Naive thymus-derived CD8-positive, alpha-beta T cell (primary cell): ENCODE measurements around the gene TUBB3. TPM values are rescaled to one million over a fixed set of nuclear protein-coding genes. Genes with fewer than 3 reads are reported as not detected.

Experiments
- ATAC-seq, 2 donors: fragments of 150-1000 bp; cut with Tn5 transposase in 1 of 2; sonication (Bioruptor Pico), chemical (Tn5 transposase) in 1 of 2; 1 replicate in 1 of 2; 2 replicates in 1 of 2; pipeline ENCODE4 v1.10.0; 2021; ENCODE audit warnings: mild to moderate bottlenecking in 2 of 2, moderate library complexity in 2 of 2
- POLR2A ChIA-PET: fragments of 350-600 bp; sonication (Branson Sonifier 250); formaldehyde crosslinking; loops from one replicate; lab custom pipeline; 2021; ENCODE audit warnings: antibody characterized with exemption; lab: Charles Lee
- DNase-seq, 10 donors: peaks; one replicate each; pipeline versions ENCODE4 v3.0.0 to v3.0.0-alpha.2; 2020 to 2022
- H3K27ac Mint-ChIP-seq, 10 donors: one replicate each; pipeline ENCODE4 v1.8.0; 2020 to 2022; ENCODE audit warnings: mild to moderate bottlenecking in 10 of 10, mixed read lengths in 10 of 10, moderate library complexity in 4 of 10, inconsistent platforms in 1 of 10
- H3K27me3 Mint-ChIP-seq, 5 donors: one replicate each; pipeline ENCODE4 v1.8.0; 2021 to 2022; ENCODE audit warnings: mixed read lengths in 5 of 5
- H3K36me3 Mint-ChIP-seq, 3 donors: one replicate each; pipeline ENCODE4 v1.8.0; 2020 to 2022; ENCODE audit warnings: mixed read lengths in 3 of 3, mild to moderate bottlenecking in 2 of 3, inconsistent platforms in 1 of 3
- H3K4me1 Mint-ChIP-seq, 4 donors: one replicate each; pipeline ENCODE4 v1.8.0; 2021 to 2022; ENCODE audit warnings: mixed read lengths in 4 of 4
- H3K4me3 Mint-ChIP-seq, 10 donors: one replicate each; pipeline ENCODE4 v1.8.0; 2020 to 2022; ENCODE audit warnings: mild to moderate bottlenecking in 10 of 10, mixed read lengths in 10 of 10, moderate library complexity in 6 of 10, inconsistent platforms in 1 of 10
- H3K9me3 Mint-ChIP-seq, 9 donors: one replicate each; pipeline ENCODE4 v1.8.0; 2020 to 2022; ENCODE audit warnings: mixed read lengths in 9 of 9, mild to moderate bottlenecking in 3 of 9, inconsistent platforms in 1 of 9, moderate library complexity in 1 of 9
- polyA plus RNA-seq, 3 donors: library from polyadenylated mRNA; unstranded; fragments of 300-500 nt; fragmentation: Illumina TruSeq; gene quantifications; one replicate each; pipeline ENCODE4 v1.2.3, GENCODE V29; 2021
- total RNA-seq, 8 experiments: library from RNA in 2 of 8; stranded (reverse) in 2 of 8; gene quantifications; one replicate each; pipeline ENCODE4 v1.2.3 and lab custom pipeline; 2021 to 2026

The TUBB3 gene
- total and polyA plus RNA-seq, 5 experiments from 2014 or later = 0.31 TPM; not detected in 4

DNA sequence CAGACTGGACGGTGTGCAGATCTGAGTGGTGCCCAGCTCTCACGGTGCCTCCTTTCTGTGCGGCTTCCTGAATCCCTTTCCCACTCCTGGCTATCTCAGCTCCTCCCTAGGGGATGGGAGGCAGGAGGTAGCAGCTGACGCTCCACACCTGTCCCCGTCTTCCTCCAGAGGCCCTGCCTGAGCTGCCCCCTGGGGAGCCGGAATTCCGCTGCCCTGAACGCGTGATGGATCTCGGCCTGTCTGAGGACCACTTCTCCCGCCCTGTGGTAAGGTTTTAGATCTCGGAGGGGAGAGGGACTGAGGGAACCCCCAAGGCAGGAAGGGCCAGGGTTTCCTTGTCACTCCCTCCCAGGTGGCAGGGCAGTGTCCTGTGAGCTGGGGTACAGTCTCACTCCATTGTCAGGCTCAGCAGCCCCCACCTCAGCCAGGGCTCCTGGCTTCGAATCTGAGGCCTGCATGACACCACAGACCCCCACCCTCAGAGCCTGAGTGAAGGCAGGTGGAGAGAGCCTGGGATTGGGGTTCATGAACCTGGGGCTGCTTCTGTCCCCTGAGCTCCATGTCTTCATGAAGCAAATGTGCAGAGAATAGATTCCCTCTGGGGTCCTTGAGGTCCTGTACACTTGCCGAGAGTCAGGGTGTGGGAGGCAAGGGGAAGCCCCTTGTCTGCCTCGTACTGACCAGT, 32.0 kb downstream of the TUBB3 start:
- peaks cover 0 to 23% (median 4%) of the 10 kb centered on the region in 3 donors for H3K36me3 Mint-ChIP-seq
- H3K4me3 Mint-ChIP-seq = no peak overlapping the region
- no peaks in the 10 kb centered on the region for H3K27me3 Mint-ChIP-seq
- H3K9me3 Mint-ChIP-seq = no peaks in the 10 kb centered on the region
- ATAC-seq = no peak
- POLR2A ChIA-PET = no interaction called here
- H3K27ac Mint-ChIP-seq = peak overlapping the region in 1 of 10 donors; percentile 32
- peak in 1 of 10 donors; percentile 41 for DNase-seq
- peaks cover 0 to 40% (median 3%) of the 10 kb centered on the region in 4 donors for H3K4me1 Mint-ChIP-seq

DNA sequence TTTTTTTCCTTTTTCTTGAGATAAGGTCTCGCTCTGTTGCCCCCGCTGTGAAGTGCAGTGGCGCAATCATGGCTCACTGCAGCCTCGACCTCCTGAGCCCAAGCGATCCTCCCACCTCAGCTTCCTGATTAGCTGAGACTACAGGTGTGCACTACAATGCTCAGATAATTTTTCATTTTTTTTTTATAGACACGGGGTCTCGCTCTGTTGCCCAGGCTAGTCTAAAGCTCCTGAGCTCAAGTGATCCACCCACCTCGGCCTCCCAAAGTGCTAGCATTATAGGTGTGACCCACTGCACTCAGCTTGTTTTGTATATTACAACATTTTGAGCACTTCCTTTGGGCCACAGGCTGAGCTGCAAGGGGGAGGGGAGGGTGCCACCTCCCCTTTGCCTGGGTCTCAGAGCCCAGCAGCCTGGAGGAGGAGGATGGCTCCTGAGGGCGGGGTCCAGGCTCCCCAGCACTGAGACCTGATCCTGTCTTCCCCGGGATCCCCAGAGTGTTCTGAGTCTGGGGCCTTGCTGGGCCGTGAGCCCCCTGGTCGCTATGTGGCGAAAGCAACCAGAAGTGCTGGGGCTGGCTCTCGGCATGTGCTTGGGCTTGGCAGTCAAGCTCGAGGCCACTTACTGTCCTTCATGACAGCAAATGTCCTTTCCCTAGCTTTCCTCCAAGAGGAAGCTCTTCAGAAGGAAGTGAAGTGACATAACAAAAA, 33.5 kb downstream of the TUBB3 start:
- POLR2A ChIA-PET = no interaction called here
- ATAC-seq = no peak
- H3K27ac Mint-ChIP-seq = peak overlapping the region in 1 of 10 donors; percentile 62

DNA sequence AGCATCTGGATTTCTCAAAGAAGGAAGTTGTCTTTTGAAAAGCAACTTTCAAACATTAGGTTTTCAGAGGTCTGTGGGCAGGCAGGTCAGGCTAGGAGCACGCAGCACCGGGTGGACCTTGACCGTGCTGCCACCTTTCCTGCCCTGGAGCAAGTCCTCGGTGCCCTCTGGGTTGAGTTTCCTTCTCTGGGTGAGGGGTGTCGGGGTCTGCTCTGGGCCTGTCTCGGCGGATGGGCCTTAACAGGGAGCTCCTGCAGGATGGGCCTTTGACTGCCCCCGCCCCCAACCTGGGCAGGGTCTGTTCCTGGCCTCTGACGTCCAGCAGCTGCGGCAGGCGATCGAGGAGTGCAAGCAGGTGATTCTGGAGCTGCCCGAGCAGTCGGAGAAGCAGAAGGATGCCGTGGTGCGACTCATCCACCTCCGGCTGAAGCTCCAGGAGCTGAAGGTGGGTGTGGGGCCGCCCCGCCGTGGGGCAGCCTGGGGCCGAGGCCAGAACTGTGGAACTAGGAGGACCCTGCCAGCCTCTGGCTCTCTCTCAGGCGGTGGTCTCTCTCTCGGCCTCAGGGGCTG, 34.2 kb downstream of the TUBB3 start:
- H3K4me3 Mint-ChIP-seq = peak overlapping the region in 1 of 10 donors; percentile 32
- H3K27me3 Mint-ChIP-seq = no peaks in the 10 kb centered on the region
- DNase-seq (peak in 1 of 10 donors; percentile 19), ATAC-seq (no peak)
- peaks cover 0 to 32% (median under 1%) of the 10 kb centered on the region in 4 donors for H3K4me1 Mint-ChIP-seq
- H3K36me3 Mint-ChIP-seq = peaks cover 0 to 27% (median 4%) of the 10 kb centered on the region in 3 donors
- POLR2A ChIA-PET = no interaction called here
- no peaks in the 10 kb centered on the region for H3K9me3 Mint-ChIP-seq
- peak overlapping the region in 1 of 10 donors; percentile 62 for H3K27ac Mint-ChIP-seq

More for the DNA sequence above, 33.5 kb downstream of the TUBB3 start:
- no peaks in the 10 kb centered on the region for H3K27me3 Mint-ChIP-seq
- H3K36me3 Mint-ChIP-seq = peaks cover 0 to 27% (median 4%) of the 10 kb centered on the region in 3 donors
- H3K4me1 Mint-ChIP-seq = peaks cover 0 to 35% (median under 1%) of the 10 kb centered on the region in 4 donors
- peak in 1 of 10 donors; percentile 9 for DNase-seq
- H3K4me3 Mint-ChIP-seq = peak overlapping the region in 1 of 10 donors; percentile 32
- no peaks in the 10 kb centered on the region for H3K9me3 Mint-ChIP-seq

DNA sequence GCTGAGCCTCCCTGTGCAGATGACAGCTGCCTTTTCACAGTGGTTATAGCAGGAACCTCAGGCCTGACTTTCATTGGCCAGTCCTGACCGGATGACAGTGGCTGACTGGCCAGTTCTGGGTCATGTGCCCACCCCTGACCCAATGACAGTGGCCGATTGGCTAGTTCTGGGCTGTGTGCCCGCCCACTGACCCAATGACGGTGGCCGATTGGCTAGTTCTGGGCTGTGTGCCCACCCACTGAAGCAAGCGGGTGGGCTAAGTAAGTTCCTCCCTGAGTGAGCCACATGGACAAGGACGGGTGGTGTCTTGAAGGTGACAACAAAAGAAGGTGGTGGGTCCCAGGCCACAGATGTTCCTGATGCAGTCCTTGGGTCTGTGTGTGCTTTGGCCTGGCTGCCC, 34.9 kb downstream of the TUBB3 start:
- peaks cover 0 to 31% (median under 1%) of the 10 kb centered on the region in 4 donors for H3K4me1 Mint-ChIP-seq
- ATAC-seq = no peak
- no peak overlapping the region for H3K4me3 Mint-ChIP-seq
- peak in 1 of 10 donors; percentile 38 for DNase-seq
- POLR2A ChIA-PET = no interaction called here
- peaks cover 0 to 27% (median 4%) of the 10 kb centered on the region in 3 donors for H3K36me3 Mint-ChIP-seq
- no peaks in the 10 kb centered on the region for H3K27me3 Mint-ChIP-seq
- no peak overlapping the region for H3K27ac Mint-ChIP-seq
- no peaks in the 10 kb centered on the region for H3K9me3 Mint-ChIP-seq

DNA sequence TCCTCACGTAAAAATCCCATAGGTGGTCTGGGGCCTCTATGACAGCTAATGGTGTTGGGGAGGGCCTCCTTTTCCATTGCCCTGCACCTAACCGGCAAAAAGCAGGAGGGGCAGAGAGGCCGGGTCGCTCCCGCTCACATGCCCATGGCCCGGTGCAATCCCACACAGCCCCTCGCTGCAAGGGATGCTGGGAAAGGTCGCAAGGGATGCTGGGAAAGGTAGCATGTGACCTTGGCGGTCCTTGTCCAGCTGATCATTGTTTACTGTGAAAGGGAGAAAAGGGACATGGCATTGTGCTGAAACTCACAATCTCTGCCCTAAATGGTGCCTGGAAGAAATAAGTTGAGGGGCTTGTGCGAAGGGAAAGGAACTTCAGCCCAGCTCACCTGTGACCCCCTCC, 35.5 kb downstream of the TUBB3 start:
- H3K27me3 Mint-ChIP-seq = no peaks in the 10 kb centered on the region
- peaks cover 0 to 26% (median 1%) of the 10 kb centered on the region in 4 donors for H3K4me1 Mint-ChIP-seq
- no peak overlapping the region for H3K4me3 Mint-ChIP-seq
- peak overlapping the region in 2 of 10 donors; percentile 47 to 61 for H3K27ac Mint-ChIP-seq
- DNase-seq (no peak), ATAC-seq (no peak)
- POLR2A ChIA-PET = no interaction called here
- H3K36me3 Mint-ChIP-seq = peaks cover 0 to 28% (median 4%) of the 10 kb centered on the region in 3 donors
- H3K9me3 Mint-ChIP-seq = no peaks in the 10 kb centered on the region

DNA sequence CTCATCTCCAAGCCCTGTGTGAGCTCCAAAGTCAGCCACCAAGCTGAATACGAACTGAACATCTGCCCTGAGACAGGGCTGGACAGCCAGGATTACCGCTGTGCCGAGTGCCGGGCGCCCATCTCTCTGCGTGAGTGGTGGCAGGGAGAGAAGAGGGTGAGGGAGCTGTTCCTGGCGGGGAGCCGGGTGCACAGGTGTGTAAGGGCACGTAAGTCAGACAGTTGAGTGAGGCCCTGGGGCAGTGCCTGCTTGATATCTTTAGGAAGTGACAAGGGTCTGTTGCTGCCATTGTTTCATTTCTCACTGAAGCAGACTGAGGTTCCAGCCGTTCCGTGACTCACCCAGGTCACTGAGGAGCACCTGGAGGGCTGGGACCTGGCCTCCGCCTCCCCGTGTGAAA, 37.8 kb downstream of the TUBB3 start:
- Mint-ChIP-seq H3K36me3 (peaks cover 0 to 23% (median 4%) of the 10 kb centered on the region in 3 donors), H3K4me3 (no peak overlapping the region), H3K4me1 (peaks cover 0 to 10% (median under 1%) of the 10 kb centered on the region in 4 donors), H3K9me3 (no peaks in the 10 kb centered on the region), H3K27ac (no peak overlapping the region), H3K27me3 (no peaks in the 10 kb centered on the region)
- ATAC-seq (no peak), DNase-seq (no peak)
- POLR2A ChIA-PET = interaction anchor here (1.1 kb wide), 1 partner anchor 14 kb away, joined by 4 read pairs; no protein-coding TSS in a partner anchor

DNA sequence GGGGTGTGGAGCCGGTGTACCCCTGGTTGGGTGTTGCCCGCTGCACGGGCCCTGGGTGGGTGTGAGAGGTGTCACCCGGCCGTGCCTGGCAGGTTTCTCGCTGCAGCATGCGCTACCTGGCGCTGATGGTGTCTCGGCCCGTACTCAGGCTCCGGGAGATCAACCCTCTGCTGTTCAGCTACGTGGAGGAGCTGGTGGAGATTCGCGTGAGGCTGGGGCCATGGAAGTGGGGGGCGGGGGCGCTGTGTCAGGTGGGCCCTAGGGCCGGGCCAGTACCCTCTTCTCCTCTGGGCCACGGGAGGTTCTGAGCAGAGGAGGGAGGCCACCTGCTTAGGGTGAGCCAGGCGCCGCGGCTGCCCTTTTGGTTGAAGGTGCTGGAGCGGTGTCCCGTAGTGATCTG, 38.8 kb downstream of the TUBB3 start:
- H3K4me1 Mint-ChIP-seq = peaks cover 0 to 6% (median under 1%) of the 10 kb centered on the region in 4 donors
- POLR2A ChIA-PET = no interaction called here

DNA sequence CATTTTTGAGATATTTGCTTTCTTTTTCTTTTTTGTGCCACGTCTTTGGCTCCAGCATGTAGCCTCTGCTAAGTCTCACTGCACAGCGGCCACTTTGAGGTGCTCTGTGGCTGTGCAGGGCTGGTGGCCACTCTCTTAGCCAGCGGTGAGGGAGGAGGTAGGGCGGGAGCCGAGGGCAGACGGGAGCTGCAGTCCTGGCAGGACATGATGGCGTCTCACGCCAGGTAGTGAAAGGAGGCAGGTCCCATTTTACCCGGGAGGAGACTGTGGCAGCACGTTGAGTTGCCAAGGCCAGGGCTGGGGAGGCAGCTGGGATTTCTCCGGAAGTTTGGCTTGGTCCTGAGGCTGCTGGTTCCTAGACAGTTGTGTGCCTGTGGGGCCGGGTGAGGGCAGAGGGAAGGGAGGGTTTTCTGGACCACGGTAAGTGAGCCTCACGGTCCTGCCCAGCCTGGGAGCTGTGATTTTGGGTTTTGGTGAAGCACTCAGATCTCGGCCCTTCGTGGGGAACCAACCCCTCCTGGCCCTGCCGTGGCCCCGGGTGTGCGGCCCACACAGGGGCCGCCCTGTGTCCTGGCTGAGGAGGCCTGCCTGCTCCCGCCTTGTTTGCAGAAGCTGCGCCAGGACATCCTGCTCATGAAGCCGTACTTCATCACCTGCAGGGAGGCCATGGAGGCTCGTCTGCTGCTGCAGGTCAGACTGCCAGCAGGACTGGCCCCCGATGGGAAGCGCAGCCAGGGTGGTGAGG, 39.8 kb downstream of the TUBB3 start:
- H3K27me3 Mint-ChIP-seq = no peaks in the 10 kb centered on the region
- ATAC-seq = no peak
- H3K4me1 Mint-ChIP-seq = peaks cover 0 to 5% (median under 1%) of the 10 kb centered on the region in 4 donors
- no peaks in the 10 kb centered on the region for H3K9me3 Mint-ChIP-seq
- POLR2A ChIA-PET = no interaction called here
- H3K4me3 Mint-ChIP-seq = no peak overlapping the region
- DNase-seq = no peak
- peaks cover 0 to 17% (median 4%) of the 10 kb centered on the region in 3 donors for H3K36me3 Mint-ChIP-seq
- no peak overlapping the region for H3K27ac Mint-ChIP-seq

More for the DNA sequence above, 38.8 kb downstream of the TUBB3 start:
- DNase-seq (no peak), ATAC-seq (no peak)
- H3K36me3 Mint-ChIP-seq = peaks cover 0 to 19% (median 4%) of the 10 kb centered on the region in 3 donors
- H3K27me3 Mint-ChIP-seq = no peaks in the 10 kb centered on the region
- H3K9me3 Mint-ChIP-seq = no peaks in the 10 kb centered on the region
- H3K4me3 Mint-ChIP-seq = no peak overlapping the region
- no peak overlapping the region for H3K27ac Mint-ChIP-seq

DNA sequence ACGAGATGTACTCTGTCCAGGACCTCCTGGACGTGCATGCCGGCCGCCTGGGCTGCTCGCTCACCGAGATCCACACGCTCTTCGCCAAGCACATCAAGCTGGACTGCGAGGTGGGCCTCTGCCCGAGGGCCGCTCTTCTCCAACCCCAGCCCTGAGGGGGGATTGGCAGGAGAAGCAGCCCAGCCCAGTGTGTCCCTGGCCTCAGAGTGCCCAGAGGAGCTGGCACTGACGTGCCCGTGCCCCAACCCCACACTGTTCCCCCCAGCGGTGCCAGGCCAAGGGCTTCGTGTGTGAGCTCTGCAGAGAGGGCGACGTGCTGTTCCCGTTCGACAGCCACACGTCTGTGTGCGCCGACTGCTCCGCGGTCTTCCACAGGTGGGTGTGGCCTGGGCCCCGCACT, 41.1 kb downstream of the TUBB3 start:
- H3K27me3 Mint-ChIP-seq = no peaks in the 10 kb centered on the region
- DNase-seq (no peak), ATAC-seq (no peak)
- H3K36me3 Mint-ChIP-seq = peaks cover 0 to 10% (median 0%) of the 10 kb centered on the region in 3 donors
- POLR2A ChIA-PET = interaction anchor here (0.6 kb wide), 1 partner anchor 13 kb away, joined by 4 read pairs; no protein-coding TSS in a partner anchor
- H3K4me3 Mint-ChIP-seq = no peak overlapping the region
- no peaks in the 10 kb centered on the region for H3K9me3 Mint-ChIP-seq
- no peak overlapping the region for H3K27ac Mint-ChIP-seq
- H3K4me1 Mint-ChIP-seq = peaks cover 0 to 5% (median 2%) of the 10 kb centered on the region in 4 donors

DNA sequence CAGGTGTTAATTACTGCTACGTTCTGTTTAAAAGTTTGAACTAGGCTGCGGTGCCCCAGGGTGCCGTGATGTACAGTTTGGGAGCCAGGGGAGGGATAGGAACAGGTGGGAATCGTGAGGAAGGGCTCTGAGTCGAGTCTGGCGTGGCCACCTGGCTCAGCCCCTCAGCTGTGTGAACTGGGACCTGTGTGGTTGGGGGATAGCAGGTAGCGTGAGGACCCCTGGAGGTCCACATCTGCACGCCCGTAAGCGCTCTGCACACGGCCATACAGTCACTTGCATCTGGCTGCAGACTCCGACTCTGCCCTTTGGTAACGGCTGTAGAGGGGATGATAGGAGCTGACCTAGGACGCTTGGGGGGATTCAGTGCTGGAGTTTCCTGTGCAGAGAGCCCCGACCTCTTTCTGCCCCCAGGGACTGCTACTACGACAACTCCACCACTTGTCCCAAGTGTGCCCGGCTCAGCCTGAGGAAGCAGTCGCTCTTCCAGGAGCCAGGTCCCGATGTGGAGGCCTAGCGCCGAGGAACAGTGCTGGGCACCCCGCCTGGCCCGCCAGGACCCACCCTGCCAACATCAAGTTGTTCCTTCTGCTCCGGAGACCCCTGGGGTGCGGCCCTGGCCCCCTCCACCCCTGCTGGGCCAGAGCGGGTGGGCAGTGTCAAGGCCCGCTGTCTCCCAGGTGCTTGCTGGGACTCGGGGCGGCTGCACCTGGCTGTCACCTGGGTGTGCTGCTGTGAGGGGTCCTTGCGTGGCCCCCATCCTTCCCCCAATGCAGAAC, 42.5 kb downstream of the TUBB3 start:
- no peak for DNase-seq
- Mint-ChIP-seq H3K36me3 (peaks cover 0 to 2% (median 2%) of the 10 kb centered on the region in 3 donors), H3K9me3 (no peaks in the 10 kb centered on the region), H3K27ac (no peak overlapping the region), H3K4me3 (no peak overlapping the region), H3K27me3 (no peaks in the 10 kb centered on the region), H3K4me1 (peaks cover 0 to 12% (median 5%) of the 10 kb centered on the region in 4 donors)
- ATAC-seq = no peak
- POLR2A ChIA-PET = no interaction called here

DNA sequence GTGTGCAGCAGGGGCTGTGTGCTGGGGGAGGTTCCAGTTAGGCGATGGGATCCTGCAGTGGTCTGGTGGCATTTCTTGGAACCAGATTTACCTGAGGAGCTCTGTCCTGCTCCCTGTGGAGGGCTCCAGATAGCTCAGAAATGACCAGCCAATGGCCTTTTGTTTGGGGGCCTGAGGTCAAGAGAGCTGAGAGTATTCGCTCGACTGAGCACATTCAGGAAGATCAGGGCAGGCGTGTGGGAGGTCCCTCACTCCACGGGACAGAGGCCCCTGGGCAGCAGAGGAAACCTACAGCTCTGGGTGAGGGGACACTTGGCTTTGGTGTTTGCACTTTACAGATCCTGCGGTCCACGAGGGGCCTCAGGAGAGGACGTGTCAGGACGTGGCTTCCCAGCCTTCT, 43.6 kb downstream of the TUBB3 start:
- DNase-seq (no peak), ATAC-seq (no peak)
- H3K9me3 Mint-ChIP-seq = peaks cover 0 to 3% (median 0%) of the 10 kb centered on the region in 9 donors
- H3K4me3 Mint-ChIP-seq = no peak overlapping the region
- peaks cover 0 to 2% (median 2%) of the 10 kb centered on the region in 3 donors for H3K36me3 Mint-ChIP-seq
- POLR2A ChIA-PET = no interaction called here
- no peak overlapping the region for H3K27ac Mint-ChIP-seq
- H3K27me3 Mint-ChIP-seq = no peaks in the 10 kb centered on the region
- H3K4me1 Mint-ChIP-seq = peaks cover 1 to 24% (median 10%) of the 10 kb centered on the region in 4 donors
